KBM-7 (cell line): ENCODE data around the gene NOM1.
A peak's percentile ranks its signal among the peaks of the same experiment; 100 is the strongest.
"Not testable (repeated sequence)": the region's sequence is repeated elsewhere in the genome, so short reads cannot be mapped to it uniquely, and the experiment has no call there.

Source experiments
- DNase-seq: peaks from one replicate; pipeline ENCODE4 v3.0.0-alpha.2; 2015
- in situ Hi-C: fragments of 300-500 bp; cut with MboI; formaldehyde crosslinking; loops from 2 replicates; pipeline ENCODE4 v1.14.3; 2020; ENCODE audit warnings: low sequenced_read_pairs, low pct_unique_long_range_greater_than_20kb, mixed read lengths

Gene NOM1

GRCh38 chr7:156949541-156950380 lies at the start of gene NOM1:
Gene NOM1 (plus strand): TSS chr7:156949712. CDS start chr7:156949738, 26 bp downstream.
- DNase-seq = peak; percentile 84
- in situ Hi-C loops = no loop called here

DNA sequence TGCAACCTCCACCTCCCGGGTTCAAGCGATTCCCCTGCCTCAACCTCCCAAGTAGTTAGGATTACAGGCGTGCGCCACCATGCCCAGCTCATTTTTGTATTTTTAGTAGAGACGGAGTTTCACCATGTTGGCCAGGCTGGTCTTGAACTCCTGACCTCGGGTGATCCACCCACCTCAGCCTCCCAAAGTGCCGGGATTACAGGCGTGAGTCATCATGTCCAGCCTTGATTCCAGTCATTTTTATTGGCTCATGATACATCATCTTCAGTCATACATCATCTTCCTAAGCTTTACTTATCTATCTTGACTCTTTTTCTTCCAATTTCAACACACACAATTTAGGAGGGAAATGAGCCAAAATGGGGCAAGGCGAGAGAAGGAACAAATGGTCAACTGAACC lies 49.4 kb upstream of the NOM1 start:
- in situ Hi-C loops, DNase-seq: not testable (repeated sequence)

DNA sequence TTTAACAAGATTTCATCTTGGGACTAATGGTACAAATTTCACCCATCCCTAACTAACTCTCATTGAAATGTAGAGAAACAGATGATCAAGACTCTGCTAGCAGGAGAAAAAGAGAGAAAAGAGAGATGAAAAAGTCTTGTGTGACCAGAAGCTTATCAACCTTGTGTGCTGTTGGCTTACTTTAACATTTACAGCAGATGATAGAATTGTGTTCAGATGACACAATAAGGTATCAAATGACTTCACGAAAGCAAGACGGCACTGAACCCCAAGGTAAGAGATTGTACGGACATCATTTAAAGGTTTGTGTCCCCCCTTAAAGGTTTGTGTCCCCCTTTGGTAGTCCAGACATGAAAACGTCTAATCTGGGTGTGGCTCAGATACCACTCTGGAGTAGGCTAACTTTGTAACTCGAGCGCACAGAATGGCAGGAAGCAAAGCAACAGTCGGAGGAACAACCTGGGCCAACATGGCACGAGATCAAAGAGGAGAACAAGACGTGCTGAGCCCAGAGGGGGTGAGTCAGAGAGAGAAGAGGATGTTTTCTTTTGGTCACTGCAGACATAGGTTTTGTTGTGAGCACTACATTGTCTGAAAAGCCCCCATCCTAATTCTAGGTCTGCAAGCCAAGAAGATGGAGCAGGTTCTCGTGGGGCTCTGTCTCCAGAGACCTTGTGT lies 46.1 kb upstream of the NOM1 start:
- in situ Hi-C loops = no loop called here

DNA sequence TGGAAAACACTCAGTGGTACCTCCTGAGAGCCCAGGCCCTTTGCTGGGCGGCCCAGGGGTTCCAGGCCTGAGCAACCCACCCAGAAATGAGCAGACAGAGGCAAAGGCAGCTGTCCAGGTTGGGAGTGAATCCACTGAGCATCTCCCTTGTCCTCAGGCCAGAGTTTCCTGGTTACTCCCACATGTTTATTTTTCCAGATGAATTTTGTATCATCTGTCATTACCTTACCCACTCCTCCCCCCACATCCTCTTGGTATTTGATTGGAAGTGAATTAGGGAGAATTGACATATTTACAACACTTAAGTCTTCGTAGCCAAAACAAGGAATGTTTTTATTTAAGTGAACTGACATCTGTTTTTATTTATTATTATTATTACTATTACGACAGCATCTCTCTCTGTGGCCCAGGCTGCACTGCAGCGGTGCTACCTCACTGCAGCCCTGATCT lies 43.3 kb upstream of the NOM1 start:
- DNase-seq = no peak
- in situ Hi-C loops = no loop called here

More for the DNA sequence above, 46.1 kb upstream of the NOM1 start:
- DNase-seq = peak; percentile 11

DNA sequence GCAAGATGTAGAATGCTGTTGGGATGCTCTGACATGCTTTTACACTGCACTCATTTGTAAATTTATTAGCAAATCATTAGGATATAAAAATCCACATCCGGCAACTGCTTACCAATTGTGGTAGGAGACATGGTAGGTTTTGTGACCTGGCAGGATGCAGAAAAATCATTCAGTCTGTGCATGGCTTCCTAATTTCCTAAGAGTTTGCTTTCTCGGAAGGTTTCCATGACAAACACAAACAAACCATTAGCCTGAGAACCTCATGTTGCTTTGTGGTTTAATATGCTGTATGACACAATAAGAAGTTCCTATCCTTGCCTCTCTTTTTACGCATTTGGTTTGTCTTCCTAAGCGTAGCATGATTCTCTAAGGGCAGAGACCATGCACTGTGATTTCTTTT lies 41.9 kb upstream of the NOM1 start:
- in situ Hi-C loops = no loop called here
- no peak for DNase-seq

- DNase-seq, in situ Hi-C loops: not testable (repeated sequence)
Observed at GRCh38 chr7:156909574-156910252, 39.8 kb upstream of the NOM1 start.

- DNase-seq = no peak
- in situ Hi-C loops = no loop called here
Observed at GRCh38 chr7:156918635-156919034, 30.9 kb upstream of the NOM1 start.

GRCh38 chr7:156919132-156919713 lies 30.3 kb upstream of the NOM1 start:
- in situ Hi-C loops = no loop called here
- no peak for DNase-seq

- in situ Hi-C loops = no loop called here
- DNase-seq = no peak
Observed at GRCh38 chr7:156920076-156920475, 29.4 kb upstream of the NOM1 start.

- DNase-seq, in situ Hi-C loops: not testable (repeated sequence)
Observed at GRCh38 chr7:156920487-156921373, 28.8 kb upstream of the NOM1 start.

DNA sequence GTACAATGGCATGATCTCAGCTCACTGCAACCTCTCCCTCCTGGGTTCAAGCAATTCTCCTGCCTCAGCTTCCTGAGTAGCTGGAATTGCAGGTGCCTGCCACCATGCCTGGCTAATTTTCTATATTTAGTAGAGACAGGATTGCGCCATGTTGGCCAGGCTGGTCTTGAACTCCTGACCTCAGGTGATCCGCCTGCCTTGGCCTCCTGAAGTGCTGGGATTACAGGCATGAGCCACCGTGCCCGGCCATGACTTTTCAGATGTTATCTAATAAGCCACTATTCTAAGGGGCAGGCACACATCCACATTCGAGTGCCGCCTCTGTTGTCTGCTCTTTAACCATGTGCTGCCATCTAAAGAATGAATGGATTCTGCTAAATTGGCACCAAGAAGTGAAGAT lies 27.2 kb upstream of the NOM1 start:
- DNase-seq, in situ Hi-C loops: not testable (repeated sequence)

GRCh38 chr7:156925821-156926220 lies 23.7 kb upstream of the NOM1 start:
- in situ Hi-C loops, DNase-seq: not testable (repeated sequence)

DNA sequence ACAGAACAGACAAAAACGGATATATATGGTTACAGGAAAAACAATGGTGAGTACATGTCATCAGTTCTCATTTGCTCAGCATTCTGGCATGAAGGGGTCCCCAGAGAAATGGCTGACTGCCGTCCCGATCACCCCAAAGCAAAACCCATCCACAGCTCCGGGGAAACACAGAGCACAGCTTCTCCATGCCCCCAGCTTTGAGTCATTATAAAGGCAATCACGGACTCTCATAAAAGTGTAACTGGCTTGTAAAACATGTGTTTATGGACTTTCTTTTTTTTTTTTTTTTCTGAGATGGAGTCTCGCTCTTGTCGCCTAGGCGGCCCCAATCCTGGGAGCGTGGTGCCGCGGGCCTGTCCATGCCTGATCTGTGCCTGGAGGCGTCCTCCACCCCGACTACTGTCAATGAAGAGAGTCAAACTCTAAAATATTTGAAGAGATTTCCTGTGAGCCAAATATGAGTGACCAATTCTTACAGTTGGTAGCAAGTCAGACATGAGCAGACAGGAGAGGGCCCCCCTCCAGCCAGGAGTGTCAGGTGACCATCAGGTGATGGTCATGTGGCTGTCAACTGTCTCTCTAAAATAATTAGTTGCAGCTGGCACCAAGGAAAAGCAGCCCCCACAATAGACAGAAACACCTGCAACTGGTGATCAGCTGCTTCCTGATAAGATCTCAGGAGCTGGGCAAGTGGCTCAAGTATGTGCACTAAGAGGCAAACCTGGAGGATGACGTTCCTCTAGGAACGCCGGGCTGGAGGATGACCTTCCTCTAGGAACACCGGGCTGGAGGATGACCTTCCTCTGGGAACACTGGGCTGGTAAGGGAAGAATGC lies 21.7 kb upstream of the NOM1 start:
- no peak for DNase-seq
- in situ Hi-C loops = no loop called here

DNA sequence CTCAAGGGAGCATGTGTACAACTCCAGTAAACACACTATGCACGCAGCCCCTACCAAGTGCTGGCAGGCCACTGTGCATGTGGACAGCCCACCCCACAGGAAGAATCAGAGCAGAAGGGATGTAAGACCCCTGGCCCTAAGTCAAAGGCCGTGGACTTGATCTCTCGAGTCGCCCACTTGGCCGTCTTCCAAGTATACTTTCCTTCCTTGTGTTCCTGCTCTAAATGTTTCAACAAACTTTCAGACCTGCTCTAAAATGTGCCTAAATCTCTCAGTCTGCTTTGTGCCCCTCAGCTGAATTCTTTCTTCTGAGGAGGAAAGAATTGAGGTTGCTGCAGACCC lies 21.1 kb upstream of the NOM1 start:
- no peak for DNase-seq
- in situ Hi-C loops = no loop called here

- in situ Hi-C loops = no loop called here
- no peak for DNase-seq
Observed at GRCh38 chr7:156929789-156930539, 19.5 kb upstream of the NOM1 start.

- in situ Hi-C loops = no loop called here
- no peak for DNase-seq
Observed at GRCh38 chr7:156932006-156932405, 17.5 kb upstream of the NOM1 start.

DNA sequence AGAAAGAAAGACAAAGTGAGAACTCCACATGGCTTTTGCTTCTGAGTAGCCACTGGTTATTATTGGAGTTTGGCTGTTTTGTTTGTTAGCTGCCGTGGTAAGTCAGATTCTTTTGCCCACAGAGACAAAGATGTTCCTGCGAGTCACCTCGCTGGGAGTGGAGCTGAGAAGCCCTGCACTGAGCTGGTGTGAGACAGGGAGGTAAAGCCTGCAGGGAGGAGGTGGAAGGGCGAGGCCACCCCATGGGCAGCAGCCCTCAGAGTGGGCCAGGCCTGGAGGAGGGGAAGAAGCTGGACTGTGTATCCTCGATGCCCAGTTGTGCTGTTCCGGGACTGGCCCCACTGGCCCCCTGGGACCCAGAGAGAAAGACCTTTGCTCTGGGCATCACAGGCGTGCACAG lies 14.3 kb upstream of the NOM1 start:
- in situ Hi-C loops = no loop called here
- no peak for DNase-seq
